Heart left ventricle (tissue), 16 donors: ENCODE results near the gene RNF13. TPM values are rescaled to one million over a fixed set of nuclear protein-coding genes. Genes with fewer than 3 reads are reported as not detected.

Experiments
- ATAC-seq, 4 donors: fragments of 200-7000 bp; cut with Tn5 transposase; one replicate each; pipeline ENCODE4 v1.9.1; 2020 to 2022; ENCODE audit warnings: moderate library complexity in 4 of 4, mild to moderate bottlenecking in 3 of 4, moderate number of reproducible peaks in 1 of 4
- DNase-seq, 5 donors: peaks; one replicate each; pipeline ENCODE4 v3.0.0-alpha.2; 2020
- H3K27ac ChIP-seq, 12 donors: fragments of 200-600 bp; sonication (generic) in 4 of 12; one replicate each; pipeline versions ENCODE4 v1.5.0 to v1.8.0; 2016 to 2022; ENCODE audit warnings: mild to moderate bottlenecking in 2 of 12
- H3K27me3 ChIP-seq, 9 donors: fragments of 200-600 bp; sonication (generic) in 2 of 9; one replicate each; pipeline versions ENCODE4 v1.5.1 to v1.8.0; 2016 to 2022; ENCODE audit warnings: mild to moderate bottlenecking in 3 of 9
- H3K36me3 ChIP-seq, 9 donors: fragments of 200-600 bp; sonication (generic) in 2 of 9; one replicate each; pipeline versions ENCODE4 v1.5.0 to v1.8.0; 2018 to 2022; ENCODE audit warnings: mild to moderate bottlenecking in 2 of 9
- H3K4me1 ChIP-seq, 12 donors: fragments of 200-600 bp; sonication (generic) in 4 of 12; one replicate each; pipeline versions ENCODE4 v1.5.0 to v1.8.0; 2016 to 2022; ENCODE audit warnings: mild to moderate bottlenecking in 3 of 12
- H3K4me3 ChIP-seq, 12 donors: fragments of 200-600 bp; sonication (generic) in 4 of 12; one replicate each; pipeline versions ENCODE4 v1.5.0 to v1.8.0; 2017 to 2022; ENCODE audit warnings: mild to moderate bottlenecking in 9 of 12, moderate library complexity in 4 of 12
- H3K9me3 ChIP-seq, 12 donors: fragments of 200-600 bp; sonication (generic) in 4 of 12; one replicate each; pipeline versions ENCODE4 v1.5.0 to v1.8.0; 2016 to 2022; ENCODE audit warnings: mild to moderate bottlenecking in 1 of 12
- POLR2A ChIP-seq, 2 donors: fragments of 450-650 bp; IDR thresholded peaks; one replicate each; pipeline ENCODE4 v1.6.1; 2017; ENCODE audit warnings: antibody characterized with exemption in 2 of 2, mild to moderate bottlenecking in 2 of 2, moderate library complexity in 2 of 2
- WGBS, 4 donors: extraction: QIAGEN DNeasy Blood & Tissue Kit in 2 of 4; methylation state at CpG; one replicate each; pipeline versions ENCODE4 v1.1.5 to v1.1.7; 2013 to 2018; 5-methylcytosine and 5-hydroxymethylcytosine counted together
- intact Hi-C, 10 donors: fragments of 100-400 bp; cut with DNase I; formaldehyde crosslinking; loops; one replicate each; pipeline versions ENCODE4 v1.11.1 to v1.14.2; 2022
- polyA plus RNA-seq, 2 donors: library from polyadenylated mRNA; stranded (reverse); fragments of 200-250 nt; gene quantifications; one replicate each; pipeline ENCODE4 v1.2.3, GENCODE V29; 2013
- total RNA-seq, 9 donors: library from RNA; depleted of rRNA in 2 of 9; stranded (reverse); fragments of >200 nt in 2 of 9; fragmentation: NEBNext Ultra II Directional in 3 of 9; extraction: Animal tissue kit (Norgen Biotek cat#: 25700) in 3 of 9; gene quantifications; one replicate each; pipeline versions ENCODE4 v1.1.0 to v1.2.4, GENCODE V29; 2016 to 2023
- TF ChIP-seq, protein P1 (sequence below), 12 donors: fragments of 200-600 bp; sonication (generic) in 4 of 12; IDR thresholded peaks; one replicate each; pipeline versions ENCODE4 v1.5.0 to v1.8.0; 2018 to 2022; ENCODE audit warnings: antibody characterized with exemption in 12 of 12, mild to moderate bottlenecking in 5 of 12
- donor health status: ischemic (EF 13 %, LVEDD 7.1; RV severe dilation, severe dysfunction).
- donor health status: healthy with polysubstance abuse.
- donor health status: DM: no; HTN: yes; CAD: no.
- donor health status: DM: no; HTN: no; CAD: no.
- donor health status: ischemic (EF 25% LVEDD 6.9; RV normal size, moderate dysfunction).
- donor health status: ischemic (EF 25% LVEDD 5.7; RV mildly dilated, moderate dysfunction).
- donor health status: healthy.
- donor health status: DM: yes; HTN: yes; CAD: no.
- donor health status: ischemic (EF 35%, LVEDD 5.7; RV mildly dilated, moderate dysfunction).
- donor health status: nonischemic (EF 11% LVEDD 7.7; RV severe dilation, severe dysfunction).
- donor health status: DM: yes; HTN: yes; CAD: no.
- donor health status: PGD.
- donor health status: ischemic (EF 29% LVEDD 5.4; RV normal size, mild dysfunction).
- donor health status: nonischemic (EF 23%, LVEDD 6.1; RV moderate dilation, normal function).

The RNF13 gene
- total and polyA plus RNA-seq, 11 donors = 21.4 to 77.6 (median 55.1) TPM

DNA sequence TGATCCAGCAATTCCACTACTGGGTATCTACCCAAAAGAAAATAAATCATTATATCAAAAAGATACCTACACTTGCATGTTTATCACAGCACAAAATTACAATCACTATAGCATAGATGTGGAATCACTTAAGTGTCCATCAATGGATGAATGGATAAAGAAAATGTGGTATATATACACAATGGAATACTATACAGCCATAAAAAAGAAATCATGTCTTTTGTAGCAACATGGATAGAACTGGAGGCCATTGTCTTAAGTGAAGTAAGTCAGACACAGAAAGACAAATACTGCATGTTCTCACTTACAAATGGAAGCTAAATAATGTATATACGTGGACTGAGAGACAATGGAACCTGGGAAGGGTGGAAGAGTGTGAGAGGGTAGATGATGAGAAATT, 185.9 kb downstream of the RNF13 start:
- no peaks in the 10 kb centered on the region for H3K27me3 ChIP-seq
- H3K27ac ChIP-seq = no peak overlapping the region
- H3K4me1 ChIP-seq = no peaks in the 10 kb centered on the region
- no peak overlapping the region for H3K4me3 ChIP-seq
- ATAC-seq (no peak), DNase-seq (no peak)
- H3K9me3 ChIP-seq = peaks cover 0 to 41% (median 12%) of the 10 kb centered on the region in 12 donors
- no peaks in the 10 kb centered on the region for H3K36me3 ChIP-seq
- no peak for TF ChIP-seq POLR2A (IDR thresholded peaks at IDR 0.05)
- TF ChIP-seq, protein P1, sequence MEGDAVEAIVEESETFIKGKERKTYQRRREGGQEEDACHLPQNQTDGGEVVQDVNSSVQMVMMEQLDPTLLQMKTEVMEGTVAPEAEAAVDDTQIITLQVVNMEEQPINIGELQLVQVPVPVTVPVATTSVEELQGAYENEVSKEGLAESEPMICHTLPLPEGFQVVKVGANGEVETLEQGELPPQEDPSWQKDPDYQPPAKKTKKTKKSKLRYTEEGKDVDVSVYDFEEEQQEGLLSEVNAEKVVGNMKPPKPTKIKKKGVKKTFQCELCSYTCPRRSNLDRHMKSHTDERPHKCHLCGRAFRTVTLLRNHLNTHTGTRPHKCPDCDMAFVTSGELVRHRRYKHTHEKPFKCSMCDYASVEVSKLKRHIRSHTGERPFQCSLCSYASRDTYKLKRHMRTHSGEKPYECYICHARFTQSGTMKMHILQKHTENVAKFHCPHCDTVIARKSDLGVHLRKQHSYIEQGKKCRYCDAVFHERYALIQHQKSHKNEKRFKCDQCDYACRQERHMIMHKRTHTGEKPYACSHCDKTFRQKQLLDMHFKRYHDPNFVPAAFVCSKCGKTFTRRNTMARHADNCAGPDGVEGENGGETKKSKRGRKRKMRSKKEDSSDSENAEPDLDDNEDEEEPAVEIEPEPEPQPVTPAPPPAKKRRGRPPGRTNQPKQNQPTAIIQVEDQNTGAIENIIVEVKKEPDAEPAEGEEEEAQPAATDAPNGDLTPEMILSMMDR (IDR thresholded peaks at IDR 0.05) = no peak
- intact Hi-C loops = no loop called here
- WGBS, 4 donors = 91 to 99% (median 98%) methylated on average over 1 of the region's 1 CpG

DNA sequence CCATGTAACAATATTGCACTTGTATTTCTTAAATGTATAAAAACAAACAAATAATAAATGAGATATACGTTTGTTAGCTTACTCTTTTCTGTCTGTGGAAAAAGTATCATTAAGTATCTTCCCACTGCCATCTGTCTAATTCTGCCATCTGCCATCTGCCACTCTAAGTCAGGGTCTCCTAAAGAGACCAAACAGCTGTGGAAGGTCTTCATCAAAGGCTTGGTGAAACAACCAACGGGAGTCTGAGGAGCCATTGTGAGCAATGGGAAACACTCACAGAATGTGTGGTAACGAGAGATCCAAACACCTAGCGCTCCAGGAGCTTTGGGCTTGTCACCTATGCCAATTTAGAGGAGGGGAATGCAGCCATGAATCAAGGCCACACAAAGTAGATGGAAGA, 186.4 kb downstream of the RNF13 start:
- intact Hi-C loops = no loop called here
- no peak overlapping the region for H3K4me3 ChIP-seq
- 89 to 95% (median 92%) methylated on average over 4 of the region's 4 CpGs for WGBS, 4 donors

DNA sequence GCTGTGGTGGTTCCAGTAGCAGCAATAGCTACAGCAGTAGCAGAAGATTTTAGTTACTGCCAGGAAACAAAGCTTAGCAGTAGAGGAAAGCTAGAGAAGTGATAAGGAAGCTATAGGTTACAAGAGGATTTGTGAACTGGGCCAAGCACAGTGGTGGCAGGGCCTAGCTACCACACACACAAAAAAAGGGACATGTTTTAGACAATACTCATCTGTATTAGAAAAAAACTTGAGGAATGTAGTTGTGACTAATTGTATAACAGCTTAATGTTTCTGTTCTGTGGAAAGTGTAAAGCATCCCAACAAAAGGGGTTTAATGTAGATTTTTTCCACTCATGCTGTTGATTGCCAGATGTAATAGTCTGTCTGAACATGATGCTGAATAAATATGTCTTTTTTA, 187.6 kb downstream of the RNF13 start:
- ATAC-seq (no peak), DNase-seq (no peak)
- H3K27me3 ChIP-seq = no peaks in the 10 kb centered on the region
- intact Hi-C loops = no loop called here
- no peak overlapping the region for H3K4me3 ChIP-seq
- no peak overlapping the region for H3K27ac ChIP-seq
- H3K4me1 ChIP-seq = no peaks in the 10 kb centered on the region
- peaks cover 0 to 24% (median 2%) of the 10 kb centered on the region in 12 donors for H3K9me3 ChIP-seq
- no peaks in the 10 kb centered on the region for H3K36me3 ChIP-seq
- TF ChIP-seq, protein P1 (IDR thresholded peaks at IDR 0.05) = no peak
- no peak for TF ChIP-seq POLR2A (IDR thresholded peaks at IDR 0.05)

More for the DNA sequence above, 186.4 kb downstream of the RNF13 start:
- Histone ChIP-seq H3K36me3 (no peaks in the 10 kb centered on the region), H3K27ac (no peak overlapping the region), H3K27me3 (no peaks in the 10 kb centered on the region), H3K9me3 (peaks cover 0 to 36% (median 7%) of the 10 kb centered on the region in 12 donors), H3K4me1 (no peaks in the 10 kb centered on the region)
- TF ChIP-seq POLR2A (IDR thresholded peaks at IDR 0.05) = no peak
- TF ChIP-seq, protein P1 (IDR thresholded peaks at IDR 0.05) = no peak
- DNase-seq = no peak
- no peak for ATAC-seq

DNA sequence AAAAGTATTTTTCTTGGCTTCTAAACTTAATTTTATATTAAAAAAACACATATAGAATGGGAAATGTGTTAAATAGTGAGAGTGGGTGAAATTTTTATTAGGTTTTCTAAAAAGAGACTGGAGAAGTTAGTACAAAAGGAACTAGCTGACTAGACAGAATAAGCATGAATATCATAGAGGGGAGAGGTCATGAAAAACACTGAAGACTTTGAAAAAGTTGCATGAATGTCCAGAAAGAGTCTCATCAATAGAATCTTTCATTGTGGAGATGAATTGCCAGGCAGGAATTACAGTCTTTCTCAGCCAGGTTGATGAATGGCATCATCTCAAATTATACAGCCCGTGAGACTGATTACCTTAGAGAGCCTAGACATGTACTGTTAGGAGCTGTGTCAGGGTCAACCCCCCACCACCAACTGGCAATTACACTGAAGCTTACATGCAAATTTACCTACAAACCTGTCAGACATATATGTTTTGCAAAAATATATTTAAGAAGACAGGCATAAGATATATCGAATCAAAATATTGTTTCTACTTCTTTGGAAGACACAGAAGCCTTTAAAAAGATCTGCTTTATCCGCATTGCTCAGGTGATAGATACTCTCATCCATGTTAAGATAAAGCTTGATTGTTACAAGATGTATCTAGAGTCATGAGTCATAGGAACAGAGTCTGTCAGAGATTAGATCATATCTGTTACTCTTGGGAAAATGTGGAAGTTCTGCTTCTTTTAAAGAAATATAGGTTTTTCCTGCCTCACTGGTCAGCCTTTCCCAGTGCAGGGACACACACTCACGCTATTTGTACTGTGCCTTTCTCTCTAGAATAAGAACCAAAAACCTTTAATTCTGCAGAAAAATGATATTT, 192.5 kb downstream of the RNF13 start:
- Histone ChIP-seq H3K36me3 (no peaks in the 10 kb centered on the region), H3K9me3 (peaks cover 0 to 3% (median 0%) of the 10 kb centered on the region in 12 donors), H3K4me1 (no peaks in the 10 kb centered on the region), H3K27ac (no peak overlapping the region), H3K4me3 (no peak overlapping the region), H3K27me3 (no peaks in the 10 kb centered on the region)
- ATAC-seq (no peak), DNase-seq (no peak)
- WGBS, 4 donors = 75 to 84% (median 78%) methylated on average over 4 of the region's 4 CpGs
- TF ChIP-seq, protein P1 (IDR thresholded peaks at IDR 0.05) = no peak
- TF ChIP-seq POLR2A (IDR thresholded peaks at IDR 0.05) = no peak
- intact Hi-C loops = no loop called here
